NCI-H510A (cell line): ENCODE data around the gene TMEM86B.

Source experiments
- DNase-seq: peaks from one replicate; lab custom pipeline; 2025; lab: John Stamatoyannopoulos, UW

TMEM86B gene

GRCh38 chr19:55228403-55229031 is at the start of gene TMEM86B:
TSS of gene TMEM86B (minus strand) at chr19:55228763. CDS start at chr19:55228741, 22 bp downstream.
- DNase-seq, result no peak

- no peak for DNase-seq
These were observed 48.9 kb upstream of the TMEM86B start for GRCh38 chr19:55277494-55277893.

- no peak for DNase-seq
These were observed 48.3 kb upstream of the TMEM86B start for GRCh38 chr19:55276720-55277430.

GRCh38 chr19:55275851-55276719 is 47.5 kb upstream of the TMEM86B start:
- no peak for DNase-seq

- DNase-seq, result no peak
These were observed 45.6 kb upstream of the TMEM86B start for GRCh38 chr19:55273978-55274707.

GRCh38 chr19:55272142-55272541 is 43.6 kb upstream of the TMEM86B start:
- DNase-seq, result no peak

- no peak for DNase-seq
These were observed 41.8 kb upstream of the TMEM86B start for GRCh38 chr19:55270172-55270942.

- no peak for DNase-seq
These were observed 40.7 kb upstream of the TMEM86B start for GRCh38 chr19:55269299-55269698.

- DNase-seq, result no peak
These were observed 38.3 kb upstream of the TMEM86B start for GRCh38 chr19:55266840-55267239.

- no peak for DNase-seq
These were observed 37.8 kb upstream of the TMEM86B start for GRCh38 chr19:55266404-55266803.

GRCh38 chr19:55265723-55266386 is 37.3 kb upstream of the TMEM86B start:
- DNase-seq, result no peak

- DNase-seq, result no peak
These were observed 36.6 kb upstream of the TMEM86B start for GRCh38 chr19:55265173-55265572.

GRCh38 chr19:55264531-55264930 is 36.0 kb upstream of the TMEM86B start:
- DNase-seq, result no peak

GRCh38 chr19:55262359-55262758 is 33.8 kb upstream of the TMEM86B start:
- DNase-seq, result no peak

GRCh38 chr19:55261671-55262126 is 33.1 kb upstream of the TMEM86B start:
- DNase-seq, result no peak

GRCh38 chr19:55259540-55260210 is 31.1 kb upstream of the TMEM86B start:
- DNase-seq, result no peak

- peak; percentile 96 for DNase-seq
These were observed 30.4 kb upstream of the TMEM86B start, which contains the start of gene PPP6R1 for GRCh38 chr19:55258828-55259539. TSS of gene PPP6R1 (minus strand) at chr19:55259017. CDS start at chr19:55247103, 11,914 bp downstream.

- DNase-seq, result no peak
These were observed 29.9 kb upstream of the TMEM86B start for GRCh38 chr19:55258476-55258827.
